Measurements from ENCODE around the gene TMPRSS3.

The TMPRSS3 gene

DNA sequence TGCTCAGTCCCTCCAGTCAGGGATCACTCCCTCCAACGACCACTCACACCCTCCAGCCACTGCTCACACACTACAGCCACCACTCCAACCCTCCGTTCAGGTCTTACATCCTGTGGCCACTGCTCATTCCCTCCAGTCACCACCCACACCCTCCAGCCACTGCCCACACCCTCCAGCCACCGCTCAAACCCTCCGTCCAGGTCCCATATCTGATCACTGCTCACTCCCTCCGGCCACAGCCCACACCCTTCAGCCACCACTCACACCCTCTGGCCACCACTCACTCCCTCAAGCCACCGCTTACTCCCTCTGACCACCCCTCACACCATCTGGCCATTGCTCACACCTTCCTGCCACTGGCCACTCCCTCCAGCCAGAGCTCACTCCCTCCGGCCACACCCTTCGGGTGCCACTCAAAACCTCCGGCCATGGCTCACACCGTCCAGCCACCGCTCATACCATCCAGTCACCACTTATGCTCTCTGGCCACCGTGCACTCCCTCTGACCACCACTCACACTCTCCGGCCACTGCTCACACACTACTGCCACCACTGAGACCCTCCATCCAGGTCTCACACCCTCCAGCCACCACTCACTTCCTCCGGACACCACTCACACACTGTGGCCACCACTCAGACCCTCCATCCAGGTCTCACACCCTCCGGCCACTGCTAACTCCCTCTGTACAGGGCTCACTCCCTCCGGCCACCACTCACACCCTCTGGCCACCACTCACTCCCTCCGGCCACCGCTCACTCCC is 24.8 kb downstream of the TMPRSS3 start:
- no peak overlapping the region for H3K9ac ChIP-seq

DNA sequence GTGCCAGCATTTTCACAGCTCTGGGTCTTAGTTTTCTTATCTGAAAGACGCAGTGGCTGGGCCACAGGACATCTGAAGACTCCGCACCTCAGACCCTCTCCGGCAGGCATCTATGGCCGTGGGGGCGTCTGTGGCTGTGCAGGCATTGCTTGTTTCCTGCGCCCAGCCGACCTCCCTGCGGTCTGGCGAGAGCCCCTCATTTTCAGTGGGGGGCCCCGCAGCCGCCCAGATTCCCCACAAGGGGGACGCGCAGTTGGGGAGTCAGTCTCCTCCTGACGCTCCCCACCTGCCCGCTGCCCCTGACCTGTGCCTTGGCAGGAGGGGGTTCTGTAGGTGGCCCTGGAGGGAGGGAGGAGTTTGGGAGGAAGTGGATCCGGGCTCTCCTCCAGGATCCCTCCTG is 26.0 kb downstream of the TMPRSS3 start:
- Histone ChIP-seq H3K27me3 (ENCODE audit: control insufficient read depth, insufficient read depth, low read length) (no peaks in the 10 kb centered on the region), H3K4me3 (ENCODE audit: low read depth, low read length) (no peak overlapping the region), H3K9ac (no peak overlapping the region), H3K4me1 (no peaks in the 10 kb centered on the region), H3K79me2 (no peaks in the 10 kb centered on the region), H2AFZ (no peak overlapping the region), H3K27ac (no peak overlapping the region), H3K4me2 (ENCODE audit: low read length) (no peak overlapping the region), H3K9me3 (ENCODE audit: control insufficient read depth, low read length) (no peaks in the 10 kb centered on the region), H3K36me3 (ENCODE audit: control insufficient read depth, insufficient read depth, low read length) (no peaks in the 10 kb centered on the region)
- TF ChIP-seq, protein P1, sequence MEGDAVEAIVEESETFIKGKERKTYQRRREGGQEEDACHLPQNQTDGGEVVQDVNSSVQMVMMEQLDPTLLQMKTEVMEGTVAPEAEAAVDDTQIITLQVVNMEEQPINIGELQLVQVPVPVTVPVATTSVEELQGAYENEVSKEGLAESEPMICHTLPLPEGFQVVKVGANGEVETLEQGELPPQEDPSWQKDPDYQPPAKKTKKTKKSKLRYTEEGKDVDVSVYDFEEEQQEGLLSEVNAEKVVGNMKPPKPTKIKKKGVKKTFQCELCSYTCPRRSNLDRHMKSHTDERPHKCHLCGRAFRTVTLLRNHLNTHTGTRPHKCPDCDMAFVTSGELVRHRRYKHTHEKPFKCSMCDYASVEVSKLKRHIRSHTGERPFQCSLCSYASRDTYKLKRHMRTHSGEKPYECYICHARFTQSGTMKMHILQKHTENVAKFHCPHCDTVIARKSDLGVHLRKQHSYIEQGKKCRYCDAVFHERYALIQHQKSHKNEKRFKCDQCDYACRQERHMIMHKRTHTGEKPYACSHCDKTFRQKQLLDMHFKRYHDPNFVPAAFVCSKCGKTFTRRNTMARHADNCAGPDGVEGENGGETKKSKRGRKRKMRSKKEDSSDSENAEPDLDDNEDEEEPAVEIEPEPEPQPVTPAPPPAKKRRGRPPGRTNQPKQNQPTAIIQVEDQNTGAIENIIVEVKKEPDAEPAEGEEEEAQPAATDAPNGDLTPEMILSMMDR (IDR thresholded peaks at IDR 0.05), result no peak

More for the DNA sequence above, 24.8 kb downstream of the TMPRSS3 start:
- TF ChIP-seq, protein P1 (IDR thresholded peaks at IDR 0.05), result no peak
- no peaks in the 10 kb centered on the region for H3K27me3 ChIP-seq (ENCODE audit: control insufficient read depth, insufficient read depth, low read length)
- H3K36me3 ChIP-seq (ENCODE audit: control insufficient read depth, insufficient read depth, low read length), result no peaks in the 10 kb centered on the region
- H2AFZ ChIP-seq, result no peak overlapping the region
- no peaks in the 10 kb centered on the region for H3K4me1 ChIP-seq
- no peak overlapping the region for H3K4me3 ChIP-seq (ENCODE audit: low read depth, low read length)
- H3K4me2 ChIP-seq (ENCODE audit: low read length), result no peak overlapping the region
- H3K27ac ChIP-seq, result no peak overlapping the region
- no peaks in the 10 kb centered on the region for H3K79me2 ChIP-seq
- no peaks in the 10 kb centered on the region for H3K9me3 ChIP-seq (ENCODE audit: control insufficient read depth, low read length)

DNA sequence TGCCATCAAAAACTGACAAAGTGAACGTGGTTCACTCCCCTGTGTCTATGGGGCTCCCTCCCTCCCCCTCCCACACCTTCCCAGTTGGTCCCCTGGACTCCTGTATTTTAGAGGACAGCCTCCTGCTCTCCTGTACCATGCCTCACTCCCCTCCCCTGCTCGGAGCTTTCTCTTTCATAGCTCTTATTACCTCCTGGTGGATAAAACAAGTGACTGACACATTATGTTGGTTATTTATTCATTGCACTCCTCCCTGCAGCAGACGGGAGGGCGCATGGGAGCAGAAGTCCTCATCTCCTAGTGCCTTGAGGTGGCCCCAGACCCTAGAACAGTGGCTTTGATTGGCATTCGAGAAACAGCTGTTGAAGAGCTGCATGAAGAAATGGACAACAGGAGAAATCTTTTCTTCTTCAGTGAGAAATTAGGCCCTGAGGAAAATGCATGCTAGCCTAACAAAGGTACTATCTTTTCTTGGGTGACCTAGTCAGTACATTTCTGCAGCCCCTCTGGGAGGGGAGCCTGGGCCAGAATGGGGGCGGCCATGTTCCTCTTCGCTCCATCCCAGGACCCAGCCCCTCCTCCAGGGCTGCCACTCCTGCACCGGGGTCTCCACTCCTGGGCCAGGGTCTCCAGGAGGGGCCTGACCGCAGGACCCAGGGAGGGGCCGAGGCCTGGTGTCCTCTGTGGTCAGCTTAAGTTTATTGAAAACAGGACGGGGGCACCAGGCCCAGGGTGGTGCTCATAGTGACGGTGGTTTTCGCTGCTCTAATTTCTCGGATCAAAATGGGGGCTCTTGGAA is 28.3 kb downstream of the TMPRSS3 start:
- Histone ChIP-seq H3K36me3 (ENCODE audit: control insufficient read depth, insufficient read depth, low read length) (no peaks in the 10 kb centered on the region), H3K4me2 (ENCODE audit: low read length) (no peak overlapping the region), H3K27ac (no peak overlapping the region), H3K79me2 (no peaks in the 10 kb centered on the region), H3K4me3 (ENCODE audit: low read depth, low read length) (no peak overlapping the region), H3K9ac (no peak overlapping the region), H3K4me1 (no peaks in the 10 kb centered on the region), H2AFZ (no peak overlapping the region), H3K9me3 (ENCODE audit: control insufficient read depth, low read length) (no peaks in the 10 kb centered on the region), H3K27me3 (ENCODE audit: control insufficient read depth, insufficient read depth, low read length) (no peaks in the 10 kb centered on the region)
- TF ChIP-seq, protein P1 (IDR thresholded peaks at IDR 0.05), result no peak

DNA sequence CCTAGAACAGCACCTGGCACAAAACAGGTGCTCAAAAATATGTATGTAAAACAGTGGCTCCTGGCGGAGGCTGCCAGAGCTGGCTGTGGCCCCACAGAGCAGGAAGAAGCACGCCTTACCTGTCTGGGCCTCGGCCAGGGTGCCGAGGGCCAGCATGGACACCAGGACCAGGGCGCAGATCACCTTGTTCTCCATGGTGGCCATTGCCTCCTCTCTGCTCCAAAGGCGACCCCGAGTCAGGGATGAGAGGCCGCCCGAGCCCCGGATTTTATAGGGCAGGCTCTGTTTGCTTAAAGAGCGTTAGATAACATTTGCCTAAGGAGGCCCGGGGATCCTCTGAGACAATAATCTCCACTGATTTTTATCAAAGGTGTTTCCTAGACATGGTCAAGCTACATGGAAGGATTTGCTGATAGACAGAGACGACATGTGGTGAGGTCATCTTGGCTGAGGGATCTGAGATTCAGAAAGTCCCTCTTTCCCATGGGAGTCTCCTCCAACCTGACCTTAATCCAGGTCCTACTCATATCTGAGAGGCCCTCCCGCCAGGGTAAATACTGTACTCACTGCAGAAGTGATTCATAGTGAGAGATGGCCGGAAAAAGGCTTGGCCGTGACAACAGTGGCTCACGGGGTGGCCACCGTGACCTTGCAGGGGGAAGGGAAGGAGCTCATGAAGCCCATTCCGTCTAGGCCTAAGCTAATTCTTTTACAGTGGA is 29.4 kb downstream of the TMPRSS3 start, which contains the start of gene TFF1:
TFF1 (minus strand) TSS at position 244 of the 719 bp plus-strand sequence; CDS start at position 204, 40 bp downstream.
- H3K4me3 ChIP-seq (ENCODE audit: low read depth, low read length), result no peak within 1 kb of the TSS
- no peak within 1 kb of the TSS for H3K9ac ChIP-seq
- no peak within 1 kb of the TSS for H3K27ac ChIP-seq
- no peaks in the 10 kb centered on the region for H3K36me3 ChIP-seq (ENCODE audit: control insufficient read depth, insufficient read depth, low read length)
- TF ChIP-seq, protein P1 (IDR thresholded peaks at IDR 0.05), result no peak
- H3K79me2 ChIP-seq, result no peaks in the 10 kb centered on the region
- H3K27me3 ChIP-seq (ENCODE audit: control insufficient read depth, insufficient read depth, low read length), result no peaks in the 10 kb centered on the region
- no peak within 1 kb of the TSS for H3K4me2 ChIP-seq (ENCODE audit: low read length)
- no peaks in the 10 kb centered on the region for H3K4me1 ChIP-seq
- H2AFZ ChIP-seq, result no peak within 1 kb of the TSS
- no peaks in the 10 kb centered on the region for H3K9me3 ChIP-seq (ENCODE audit: control insufficient read depth, low read length)

Measured in parathyroid adenoma (tissue), 2 donors.